ENCODE data around the gene DOCK9.

Gene DOCK9

DNA sequence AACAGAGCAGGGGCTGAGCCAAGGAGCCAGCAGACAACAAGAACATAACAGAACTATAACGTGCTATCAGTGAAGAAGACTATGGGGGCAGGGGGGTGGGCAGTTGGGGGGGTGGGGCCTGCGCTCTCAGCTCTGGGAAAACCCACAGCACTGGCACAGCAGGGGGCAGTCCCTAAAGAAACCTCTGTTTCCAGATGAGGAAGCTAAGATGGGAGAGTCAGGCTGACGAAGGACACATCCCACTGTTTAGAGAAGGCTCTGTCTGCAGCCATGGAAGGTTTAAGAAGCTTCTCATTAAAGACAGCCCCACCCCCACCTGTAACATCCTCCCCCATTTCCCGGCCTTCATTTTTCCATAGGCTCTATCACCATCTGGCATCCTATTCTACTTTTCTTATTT lies 7.1 kb upstream of the DOCK9 start:
- Histone ChIP-seq H3K14ac (ENCODE audit: low read length in 2 of 2) (no peak overlapping the region), H3K9ac (ENCODE audit: low read length) (no peak overlapping the region), H3K27ac (ENCODE audit: low read length, poor library complexity, severe bottlenecking) (no peak overlapping the region), H3K18ac (ENCODE audit: low read depth in 1 of 2, low read length in 2 of 2) (no peak overlapping the region), H3K4ac (ENCODE audit: low read depth in 1 of 2, low read length in 2 of 2) (no peak overlapping the region), H2BK120ac (ENCODE audit: low read depth, low read length) (no peak overlapping the region), H3K4me3 (ENCODE audit: insufficient read depth in 1 of 2, low read depth in 1 of 2, low read length in 2 of 2) (no peak overlapping the region), H4K8ac (ENCODE audit: low read length) (no peak overlapping the region), H4K91ac (ENCODE audit: low read length) (no peak overlapping the region), H3K4me2 (ENCODE audit: low read length, poor library complexity, severe bottlenecking) (no peak overlapping the region), H2BK5ac (ENCODE audit: low read depth, low read length, poor library complexity, severe bottlenecking) (no peak overlapping the region), H2BK12ac (ENCODE audit: low read length in 2 of 2) (no peak overlapping the region), H3K4me1 (ENCODE audit: control insufficient read depth, insufficient read depth, low read depth, low read length) (peaks cover 5% of the 10 kb centered on the region), H3K23ac (ENCODE audit: low read length in 2 of 2) (no peak overlapping the region), H3K9me3 (ENCODE audit: control insufficient read depth, low read length) (peaks cover 3% of the 10 kb centered on the region), H2AFZ (ENCODE audit: low read depth, low read length) (no peak overlapping the region), H3K79me1 (replicated peaks; ENCODE audit: low read length, poor library complexity, severe bottlenecking) (peaks cover 7% of the 10 kb centered on the region), H3K27me3 (ENCODE audit: control insufficient read depth in 1 of 2, insufficient read depth in 1 of 2, low read length in 2 of 2) (no peaks in the 10 kb centered on the region), H2AK5ac (ENCODE audit: low read length, severe bottlenecking) (no peak overlapping the region), H3K36me3 (ENCODE audit: control insufficient read depth in 1 of 2, insufficient read depth in 2 of 2, low read depth in 1 of 2, low read length in 2 of 2) (no peaks in the 10 kb centered on the region), H2BK15ac (ENCODE audit: low read depth, poor library complexity, severe bottlenecking) (no peak overlapping the region)
- 87% methylated on average over 4 of the region's 4 CpGs for WGBS
- no peak for DNase-seq

DNA sequence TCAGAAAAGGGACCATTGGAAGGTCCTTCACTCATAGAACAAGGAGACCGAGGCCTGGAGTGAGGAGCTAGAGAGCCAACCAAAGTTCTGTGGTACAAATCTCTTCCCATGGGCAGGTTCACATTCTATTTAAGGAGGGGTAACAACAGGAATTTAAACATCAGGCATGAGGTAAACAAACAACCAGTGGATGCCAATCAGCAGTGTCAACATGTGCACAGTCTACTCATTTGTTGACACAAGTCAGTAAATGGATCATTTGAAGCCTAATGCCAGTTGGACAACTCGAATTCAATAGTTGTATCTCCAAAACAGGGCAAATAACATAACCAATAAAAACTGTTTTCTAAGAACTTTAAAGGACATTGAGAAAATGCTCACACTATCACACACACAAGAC lies 6.3 kb upstream of the DOCK9 start:
- H3K18ac ChIP-seq (ENCODE audit: low read depth in 1 of 2, low read length in 2 of 2): no peak overlapping the region
- no peak overlapping the region for H4K8ac ChIP-seq (ENCODE audit: low read length)
- no peak overlapping the region for H3K4ac ChIP-seq (ENCODE audit: low read depth in 1 of 2, low read length in 2 of 2)
- no peak for DNase-seq
- no peak overlapping the region for H3K9ac ChIP-seq (ENCODE audit: low read length)
- no peak overlapping the region for H2AFZ ChIP-seq (ENCODE audit: low read depth, low read length)
- no peak overlapping the region for H3K4me2 ChIP-seq (ENCODE audit: low read length, poor library complexity, severe bottlenecking)
- H3K14ac ChIP-seq (ENCODE audit: low read length in 2 of 2): no peak overlapping the region
- H3K4me3 ChIP-seq (ENCODE audit: insufficient read depth in 1 of 2, low read depth in 1 of 2, low read length in 2 of 2): no peak overlapping the region
- no peak overlapping the region for H2BK120ac ChIP-seq (ENCODE audit: low read depth, low read length)
- peaks cover 8% of the 10 kb centered on the region for H3K4me1 ChIP-seq (ENCODE audit: control insufficient read depth, insufficient read depth, low read depth, low read length)
- H3K79me1 ChIP-seq (replicated peaks; ENCODE audit: low read length, poor library complexity, severe bottlenecking): peaks cover 7% of the 10 kb centered on the region
- H2BK12ac ChIP-seq (ENCODE audit: low read length in 2 of 2): no peak overlapping the region
- H2AK5ac ChIP-seq (ENCODE audit: low read length, severe bottlenecking): no peak overlapping the region
- no peak overlapping the region for H3K27ac ChIP-seq (ENCODE audit: low read length, poor library complexity, severe bottlenecking)
- no peak overlapping the region for H4K91ac ChIP-seq (ENCODE audit: low read length)
- H3K9me3 ChIP-seq (ENCODE audit: control insufficient read depth, low read length): no peaks in the 10 kb centered on the region
- H3K23ac ChIP-seq (ENCODE audit: low read length in 2 of 2): no peak overlapping the region
- no peak overlapping the region for H2BK5ac ChIP-seq (ENCODE audit: low read depth, low read length, poor library complexity, severe bottlenecking)
- no peak overlapping the region for H2BK15ac ChIP-seq (ENCODE audit: low read depth, poor library complexity, severe bottlenecking)
- WGBS: 89% methylated on average over 2 of the region's 2 CpGs
- no peaks in the 10 kb centered on the region for H3K27me3 ChIP-seq (ENCODE audit: control insufficient read depth in 1 of 2, insufficient read depth in 1 of 2, low read length in 2 of 2)
- H3K36me3 ChIP-seq (ENCODE audit: control insufficient read depth in 1 of 2, insufficient read depth in 2 of 2, low read depth in 1 of 2, low read length in 2 of 2): no peaks in the 10 kb centered on the region

DNA sequence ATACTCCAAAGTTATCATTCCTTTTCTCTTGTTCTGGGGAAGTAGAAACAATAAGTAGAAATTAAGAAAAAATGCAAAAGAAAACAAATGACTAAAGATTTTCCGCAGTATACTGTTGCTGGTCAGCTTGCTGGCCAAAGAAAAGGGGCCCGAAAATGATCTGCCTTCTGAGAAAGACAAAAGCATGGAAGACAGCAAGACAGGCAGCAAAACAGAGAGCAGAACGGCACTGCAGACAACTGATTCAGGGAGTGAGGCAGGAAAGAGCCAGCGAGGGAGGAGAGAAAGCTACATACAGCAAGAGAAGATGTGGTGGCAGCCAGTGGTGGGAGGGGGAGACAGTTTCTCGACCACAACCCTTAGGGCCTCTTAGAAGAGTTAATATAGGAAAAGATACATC lies 5.3 kb upstream of the DOCK9 start:
- Histone ChIP-seq H2BK15ac (ENCODE audit: low read depth, poor library complexity, severe bottlenecking) (no peak overlapping the region), H3K18ac (ENCODE audit: low read depth in 1 of 2, low read length in 2 of 2) (no peak overlapping the region), H3K23ac (ENCODE audit: low read length in 2 of 2) (no peak overlapping the region), H3K36me3 (ENCODE audit: control insufficient read depth in 1 of 2, insufficient read depth in 2 of 2, low read depth in 1 of 2, low read length in 2 of 2) (no peaks in the 10 kb centered on the region), H3K4me3 (ENCODE audit: insufficient read depth in 1 of 2, low read depth in 1 of 2, low read length in 2 of 2) (no peak overlapping the region), H3K79me1 (replicated peaks; ENCODE audit: low read length, poor library complexity, severe bottlenecking) (peaks cover 3% of the 10 kb centered on the region), H4K8ac (ENCODE audit: low read length) (no peak overlapping the region), H3K9ac (ENCODE audit: low read length) (no peak overlapping the region), H3K27ac (ENCODE audit: low read length, poor library complexity, severe bottlenecking) (no peak overlapping the region), H2BK120ac (ENCODE audit: low read depth, low read length) (no peak overlapping the region), H4K91ac (ENCODE audit: low read length) (no peak overlapping the region), H3K4me2 (ENCODE audit: low read length, poor library complexity, severe bottlenecking) (no peak overlapping the region), H3K27me3 (ENCODE audit: control insufficient read depth in 1 of 2, insufficient read depth in 1 of 2, low read length in 2 of 2) (no peaks in the 10 kb centered on the region), H2AK5ac (ENCODE audit: low read length, severe bottlenecking) (no peak overlapping the region), H3K14ac (ENCODE audit: low read length in 2 of 2) (no peak overlapping the region), H2AFZ (ENCODE audit: low read depth, low read length) (no peak overlapping the region), H3K4me1 (ENCODE audit: control insufficient read depth, insufficient read depth, low read depth, low read length) (peaks cover 7% of the 10 kb centered on the region), H2BK5ac (ENCODE audit: low read depth, low read length, poor library complexity, severe bottlenecking) (no peak overlapping the region), H2BK12ac (ENCODE audit: low read length in 2 of 2) (no peak overlapping the region), H3K9me3 (ENCODE audit: control insufficient read depth, low read length) (no peaks in the 10 kb centered on the region), H3K4ac (ENCODE audit: low read depth in 1 of 2, low read length in 2 of 2) (no peak overlapping the region)
- WGBS: 87% methylated on average over 4 of the region's 5 CpGs
- DNase-seq: no peak

DNA sequence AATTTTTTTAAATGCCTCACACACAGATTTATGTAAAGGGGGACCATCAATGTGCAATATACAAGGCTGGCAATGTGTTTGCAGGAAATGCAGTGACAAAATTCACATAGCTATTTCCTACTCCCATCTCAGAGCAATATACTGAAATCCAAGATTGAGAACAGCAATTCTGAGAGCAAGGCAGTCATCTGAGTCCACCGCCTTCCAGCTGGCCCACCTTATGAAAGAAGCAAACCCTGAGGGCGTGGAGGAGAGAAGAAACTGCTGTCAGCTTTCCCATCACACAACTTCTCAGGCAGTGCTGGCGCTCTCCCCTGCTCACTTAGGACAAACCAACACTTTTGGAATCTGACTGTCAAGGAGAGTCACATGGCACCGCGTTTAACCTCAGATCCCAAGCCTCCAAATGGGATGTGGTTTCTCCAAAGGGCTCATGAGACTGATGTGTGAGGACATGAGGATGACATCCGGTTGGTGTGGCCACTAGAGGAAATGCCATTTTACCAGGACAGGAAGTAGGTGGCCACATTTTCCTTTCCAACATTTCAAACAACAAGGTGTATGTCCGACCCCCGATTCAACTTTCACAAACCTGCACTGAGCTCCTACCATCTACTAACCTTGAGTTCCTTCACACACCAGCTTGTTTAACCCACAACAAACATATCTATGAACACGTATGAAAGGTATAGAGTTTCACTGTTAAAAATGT lies 3.7 kb upstream of the DOCK9 start:
- Histone ChIP-seq H2AFZ (ENCODE audit: low read depth, low read length) (no peak overlapping the region), H4K91ac (ENCODE audit: low read length) (no peak overlapping the region), H3K4me1 (ENCODE audit: control insufficient read depth, insufficient read depth, low read depth, low read length) (peaks cover 7% of the 10 kb centered on the region), H4K8ac (ENCODE audit: low read length) (no peak overlapping the region), H3K9me3 (ENCODE audit: control insufficient read depth, low read length) (no peaks in the 10 kb centered on the region), H3K4ac (ENCODE audit: low read depth in 1 of 2, low read length in 2 of 2) (no peak overlapping the region), H3K27me3 (ENCODE audit: control insufficient read depth in 1 of 2, insufficient read depth in 1 of 2, low read length in 2 of 2) (no peaks in the 10 kb centered on the region), H2AK5ac (ENCODE audit: low read length, severe bottlenecking) (no peak overlapping the region), H3K4me3 (ENCODE audit: insufficient read depth in 1 of 2, low read depth in 1 of 2, low read length in 2 of 2) (no peak overlapping the region), H3K14ac (ENCODE audit: low read length in 2 of 2) (no peak overlapping the region), H3K36me3 (ENCODE audit: control insufficient read depth in 1 of 2, insufficient read depth in 2 of 2, low read depth in 1 of 2, low read length in 2 of 2) (no peaks in the 10 kb centered on the region), H3K9ac (ENCODE audit: low read length) (no peak overlapping the region), H3K23ac (ENCODE audit: low read length in 2 of 2) (no peak overlapping the region), H3K27ac (ENCODE audit: low read length, poor library complexity, severe bottlenecking) (no peak overlapping the region), H2BK5ac (ENCODE audit: low read depth, low read length, poor library complexity, severe bottlenecking) (no peak overlapping the region), H2BK12ac (ENCODE audit: low read length in 2 of 2) (no peak overlapping the region), H2BK120ac (ENCODE audit: low read depth, low read length) (no peak overlapping the region), H3K4me2 (ENCODE audit: low read length, poor library complexity, severe bottlenecking) (no peak overlapping the region), H3K18ac (ENCODE audit: low read depth in 1 of 2, low read length in 2 of 2) (no peak overlapping the region), H3K79me1 (replicated peaks; ENCODE audit: low read length, poor library complexity, severe bottlenecking) (peaks cover 3% of the 10 kb centered on the region), H2BK15ac (ENCODE audit: low read depth, poor library complexity, severe bottlenecking) (no peak overlapping the region)
- DNase-seq: no peak
- 89% methylated on average over 7 of the region's 9 CpGs for WGBS

Data from mesenchymal stem cell (in vitro differentiated cells and primary cell).